K562 (cell line): Measurements from ENCODE around the gene ABCA7. TPM values are rescaled to one million over a fixed set of nuclear protein-coding genes. Genes with fewer than 3 reads are reported as not detected.

Experiments used
- ATAC-seq: fragments of 200-7000 bp; cut with Tn5 transposase; 3 replicates; pipeline ENCODE4 v1.9.1; 2020; ENCODE audit warnings: moderate library complexity
- BruUV-seq: library from RNA; stranded (reverse); fragments of 400-500 nt; replicated peaks from 2 replicates; lab custom pipeline; 2021; lab: Mats Ljungman, UMichigan
- CTCF ChIA-PET: fragments of 300-600 bp; formaldehyde crosslinking; extraction: SDS; loops from one replicate; lab custom pipeline; 2021; ENCODE audit warnings: low intra/inter-chr PET ratio; lab: Yijun Ruan, JAX
- POLR2A ChIA-PET: fragments of 300-600, 350-650 bp; sonication (Branson Sonifier 250); formaldehyde crosslinking; extraction: SDS; loops from one replicate; lab custom pipeline; 2021; ENCODE audit warnings: antibody characterized with exemption, inconsistent platforms; lab: Yijun Ruan, JAX
- DNase-seq, 4 experiments: peaks; one replicate each; pipeline versions ENCODE4 v3.0.0 to v3.0.0-alpha.2; 2011 to 2018; ENCODE audit warnings: low spot score in 3 of 4, mixed read lengths in 3 of 4; ENCODE audit errors: extremely low read depth in 1 of 4
- FAIRE-seq: peaks from 2 replicates; lab custom pipeline; 2011; peaks lifted over from hg19 to GRCh38; lab: Jason Lieb, UNC
- H2AFZ ChIP-seq: 2 replicates; pipeline ENCODE4 v1.6.0; 2011; ENCODE audit warnings: low read depth, low read length, control low read depth, inconsistent platforms
- H3K27ac ChIP-seq: fragments of 200-600 bp; 3 replicates; pipeline ENCODE4 v1.8.0; 2011; ENCODE audit warnings: low read depth, mild to moderate bottlenecking, control low read depth, inconsistent platforms, low read length, moderate library complexity, mixed read lengths; ENCODE audit errors: extremely low read depth
- H3K27me3 ChIP-seq, 2 experiments: fragments of 300-600 bp in 1 of 2; 2 replicates in 1 of 2; 3 replicates in 1 of 2; pipeline versions ENCODE4 v1.6.0 to v1.8.0; 2011; ENCODE audit warnings: inconsistent platforms in 2 of 2, low read length in 2 of 2, mild to moderate bottlenecking in 1 of 2, mixed read lengths in 1 of 2, moderate library complexity in 1 of 2; ENCODE audit not compliant: control insufficient read depth in 2 of 2, insufficient read depth in 2 of 2
- H3K36me3 ChIP-seq: fragments of 300-600 bp; 3 replicates; pipeline ENCODE4 v1.8.0; 2011; ENCODE audit warnings: mild to moderate bottlenecking, low read length, inconsistent platforms; ENCODE audit not compliant: control insufficient read depth, insufficient read depth
- H3K4me1 ChIP-seq, 2 experiments: fragments of 200-600 bp in 1 of 2; replicated peaks in 1 of 2; 2 replicates in 1 of 2; 3 replicates in 1 of 2; pipeline versions ENCODE4 v1.5.1 to v1.8.0; 2011; ENCODE audit warnings: inconsistent platforms in 2 of 2, low read length in 2 of 2, mild to moderate bottlenecking in 1 of 2, mixed read lengths in 1 of 2, moderate library complexity in 1 of 2; ENCODE audit not compliant: control insufficient read depth in 2 of 2, insufficient read depth in 2 of 2
- H3K4me2 ChIP-seq: 2 replicates; pipeline ENCODE4 v1.6.1; 2011; ENCODE audit warnings: low read length, control low read depth, inconsistent platforms, mixed read lengths; ENCODE audit not compliant: insufficient read depth
- H3K4me3 ChIP-seq: fragments of 200-600 bp; sonication (generic), shearing (Covaris generic); 2 replicates; pipeline ENCODE4 v1.5.1; 2016; ENCODE audit warnings: control low read depth, inconsistent platforms
- H3K79me2 ChIP-seq: fragments of 200-600 bp; 3 replicates; pipeline ENCODE4 v1.8.0; 2011; ENCODE audit warnings: low read length, inconsistent platforms; ENCODE audit not compliant: control insufficient read depth, insufficient read depth
- H3K9ac ChIP-seq, 2 experiments: 2 replicates each; pipeline versions ENCODE4 v1.6.0 to v1.6.1; 2011; ENCODE audit warnings: low read depth in 2 of 2, low read length in 2 of 2, control low read depth in 1 of 2, inconsistent platforms in 1 of 2, mild to moderate bottlenecking in 1 of 2, mixed read lengths in 1 of 2; ENCODE audit not compliant: insufficient read depth in 1 of 2
- H3K9me1 ChIP-seq: one replicate; pipeline ENCODE4 v1.6.0; 2011; ENCODE audit warnings: inconsistent platforms, mild to moderate bottlenecking, low read length, moderate library complexity; ENCODE audit not compliant: control insufficient read depth, insufficient read depth
- H3K9me3 ChIP-seq: replicated peaks from 2 replicates; pipeline ENCODE4 v1.5.1; 2011; ENCODE audit warnings: low read depth, low read length, inconsistent platforms; ENCODE audit not compliant: control insufficient read depth, insufficient read depth
- H4K20me1 ChIP-seq: replicated peaks from 2 replicates; pipeline ENCODE4 v1.6.1; 2011; ENCODE audit warnings: low read length, inconsistent platforms, mixed read lengths; ENCODE audit not compliant: control insufficient read depth, insufficient read depth
- CBX1 ChIP-seq: sonication (generic); IDR thresholded peaks from 2 replicates; pipeline ENCODE4 v1.6.1; 2016; ENCODE audit warnings: antibody characterized with exemption, low read depth, mild to moderate bottlenecking
- HNRNPL ChIP-seq: fragments of 200-400 bp; formaldehyde crosslinking; IDR thresholded peaks from 2 replicates; pipeline ENCODE4 v1.6.1; 2017; ENCODE audit warnings: low read depth, mild to moderate bottlenecking, low read length
- MCM5 ChIP-seq: fragments of 450-650 bp; IDR thresholded peaks from 2 replicates; pipeline ENCODE4 v1.6.1; 2016; ENCODE audit warnings: low read depth
- NRF1 ChIP-seq, 2 experiments: fragments of 450-650 bp; IDR thresholded peaks in 1 of 2; conservative IDR thresholded peaks in 1 of 2; 2 replicates each; pipeline ENCODE4 v1.6.1; 2014; ENCODE audit warnings: mild to moderate bottlenecking in 2 of 2
- PHF20 ChIP-seq: fragments of 450-650 bp; IDR thresholded peaks from 2 replicates; pipeline ENCODE4 v1.6.1; 2018; ENCODE audit not compliant: partially characterized antibody
- POLR2G ChIP-seq: fragments of 200-400 bp; formaldehyde crosslinking; IDR thresholded peaks from 2 replicates; pipeline ENCODE4 v1.6.1; 2017; ENCODE audit warnings: low read depth, mild to moderate bottlenecking, antibody characterized with exemption, low read length, moderate library complexity
- RBFOX2 ChIP-seq: fragments of 200-400 bp; formaldehyde crosslinking; IDR thresholded peaks from 2 replicates; pipeline ENCODE4 v1.6.1; 2017; ENCODE audit warnings: low read depth, mild to moderate bottlenecking, low read length, moderate library complexity
- RBM25 ChIP-seq: fragments of 200-400 bp; formaldehyde crosslinking; IDR thresholded peaks from 2 replicates; pipeline ENCODE4 v1.6.1; 2018; ENCODE audit warnings: low read length, low read depth, moderate library complexity; ENCODE audit not compliant: severe bottlenecking
- XRCC4 ChIP-seq: IDR thresholded peaks from one replicate; pipeline ENCODE4 v1.6.1; 2011; ENCODE audit not compliant: insufficient read depth, insufficient read length; ENCODE audit errors: extremely low read depth
- ZBTB33 ChIP-seq: sonication (generic); formaldehyde crosslinking; IDR thresholded peaks from 2 replicates; pipeline ENCODE4 v1.8.1; 2023; ENCODE audit warnings: mild to moderate bottlenecking, missing genetic modification reagents
- WGBS: fragments of 100-300 bp; shearing (Covaris generic); methylation state at CpG from one replicate; pipeline ENCODE4 v1.1.6; 2016; ENCODE audit warnings: low coverage, mixed read lengths; ENCODE audit not compliant: insufficient coverage; ENCODE audit errors: missing lambda C conversion rate; 5-methylcytosine and 5-hydroxymethylcytosine counted together
- in situ Hi-C: fragments of 300-500 bp; cut with MboI; formaldehyde crosslinking; loops from 4 replicates; pipeline ENCODE4 v1.15.0; 2018; ENCODE audit warnings: inconsistent platforms, mixed read lengths
- intact Hi-C: fragments of 100-400 bp; cut with micrococcal nuclease; formaldehyde crosslinking; loops from 2 replicates; pipeline ENCODE4 v1.14.2; 2022
- polyA plus RNA-seq, 8 experiments: library from polyadenylated mRNA; depleted of rRNA in 4 of 8; stranded (reverse) in 5 of 8; unstranded in 3 of 8; fragments of >200 nt; fragmentation: Nextera tagmentation in 2 of 8; fragmentation: Illumina TruSeq in 1 of 8; extraction: Ambion mirVana in 2 of 8; extraction: Trizol in 1 of 8; gene quantifications; 2 replicates each; pipeline versions ENCODE4 v1.2.1 to v1.2.3, GENCODE V29; 2011 to 2014; ENCODE audit warnings: inconsistent platforms in 1 of 8, missing spikeins in 1 of 8
- total RNA-seq, 7 experiments: library from RNA; depleted of rRNA in 6 of 7; stranded (reverse); fragments of >200 nt in 6 of 7; fragmentation: Illumina TruSeq in 2 of 7; extraction: Trizol in 2 of 7; gene quantifications; 2 replicates each; pipeline versions ENCODE4 v1.2.1 to v1.2.3, GENCODE V29; 2011 to 2021; ENCODE audit warnings: low replicate concordance in 1 of 7

The ABCA7 gene
- total and polyA plus RNA-seq, 9 of the 15 experiments (the other 6 are each of a cell fraction or from before 2014, with no cell fraction given) = 2.3 to 96.1 (median 31.2) TPM

GRCh38 chr19:1046117-1046626, 6.3 kb downstream of the ABCA7 start:
- H3K79me2 ChIP-seq = peaks cover 36% of the 10 kb centered on the region
- FAIRE-seq (no peak), ATAC-seq (no peak), DNase-seq (no peak)
- no peak for TF ChIP-seq NRF1 (conservative IDR thresholded peaks at IDR 0.05 in 1 of 2, IDR thresholded peaks at IDR 0.05 in 1 of 2)
- TF ChIP-seq RBFOX2 = peak; percentile 63
- no peak for TF ChIP-seq XRCC4
- 97% methylated on average over 17 of the region's 33 CpGs for WGBS
- H3K27me3 ChIP-seq = no peaks in the 10 kb centered on the region
- H3K9me3 ChIP-seq = no peaks in the 10 kb centered on the region
- BruUV-seq = no TSS peak
- H3K9me1 ChIP-seq = no peaks in the 10 kb centered on the region
- CTCF ChIA-PET = no interaction called here
- H3K4me2 ChIP-seq = no peak overlapping the region
- H2AFZ ChIP-seq = no peak overlapping the region
- peaks cover 16 to 69% of the 10 kb centered on the region in 2 experiments for H3K4me1 ChIP-seq
- H4K20me1 ChIP-seq = no peaks in the 10 kb centered on the region
- in situ Hi-C loops = no loop called here
- POLR2A ChIA-PET = interaction anchor here (0.7 kb wide), 1 partner anchor 22 kb away, joined by 3 read pairs; no protein-coding TSS in a partner anchor
- H3K27ac ChIP-seq = no peak overlapping the region
- no peak overlapping the region for H3K4me3 ChIP-seq
- intact Hi-C loops = no loop called here
- no peak overlapping the region for H3K9ac ChIP-seq
- peaks cover 56% of the 10 kb centered on the region for H3K36me3 ChIP-seq

DNA sequence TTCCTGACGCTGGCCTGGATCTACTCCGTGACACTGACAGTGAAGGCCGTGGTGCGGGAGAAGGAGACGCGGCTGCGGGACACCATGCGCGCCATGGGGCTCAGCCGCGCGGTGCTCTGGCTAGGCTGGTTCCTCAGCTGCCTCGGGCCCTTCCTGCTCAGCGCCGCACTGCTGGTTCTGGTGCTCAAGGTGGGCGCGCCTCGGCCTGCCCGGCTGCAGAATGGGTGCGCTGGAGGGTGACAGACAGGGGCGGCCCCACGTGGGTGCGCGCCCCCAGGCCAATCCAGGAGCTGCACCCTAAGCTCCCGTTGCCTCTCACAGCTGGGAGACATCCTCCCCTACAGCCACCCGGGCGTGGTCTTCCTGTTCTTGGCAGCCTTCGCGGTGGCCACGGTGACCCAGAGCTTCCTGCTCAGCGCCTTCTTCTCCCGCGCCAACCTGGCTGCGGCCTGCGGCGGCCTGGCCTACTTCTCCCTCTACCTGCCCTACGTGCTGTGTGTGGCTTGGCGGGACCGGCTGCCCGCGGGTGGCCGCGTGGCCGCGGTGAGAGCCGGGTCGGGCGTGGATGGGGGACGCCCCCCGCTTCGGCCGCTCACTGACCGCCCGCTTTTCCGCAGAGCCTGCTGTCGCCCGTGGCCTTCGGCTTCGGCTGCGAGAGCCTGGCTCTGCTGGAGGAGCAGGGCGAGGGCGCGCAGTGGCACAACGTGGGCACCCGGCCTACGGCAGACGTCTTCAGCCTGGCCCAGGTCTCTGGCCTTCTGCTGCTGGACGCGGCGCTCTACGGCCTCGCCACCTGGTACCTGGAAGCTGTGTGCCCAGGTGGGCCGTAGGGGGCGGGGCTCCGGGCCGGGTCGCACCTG, 7.2 kb downstream of the ABCA7 start:
- intact Hi-C loops = no loop called here
- TF ChIP-seq PHF20 = no peak
- TF ChIP-seq CBX1 = peak; percentile 11; the same call in 1 of the 2 replicates
- 0 out of 2 replicates have a peak, but pooled peaks have one; percentile 20 for TF ChIP-seq POLR2G
- TF ChIP-seq ZBTB33 (CRISPR knock-in tag) = peak; percentile 99
- TF ChIP-seq HNRNPL = peak; percentile 68
- no peak for TF ChIP-seq MCM5
- TF ChIP-seq RBFOX2 = peak; percentile 39
- peak; percentile 86 for TF ChIP-seq RBM25
- BruUV-seq = no TSS peak
- Histone ChIP-seq H3K9ac (no peak overlapping the region), H3K27me3 (no peaks in the 10 kb centered on the region), H2AFZ (no peak overlapping the region), H3K4me1 (peaks cover 15 to 66% of the 10 kb centered on the region in 2 experiments), H3K4me2 (no peak overlapping the region), H3K9me1 (no peaks in the 10 kb centered on the region), H3K36me3 (peaks cover 65% of the 10 kb centered on the region), H3K27ac (no peak overlapping the region), H3K9me3 (no peaks in the 10 kb centered on the region), H3K4me3 (no peak overlapping the region), H3K79me2 (peaks cover 27% of the 10 kb centered on the region), H4K20me1 (no peaks in the 10 kb centered on the region)
- ATAC-seq (no peak), FAIRE-seq (no peak), DNase-seq (no peak)
- POLR2A ChIA-PET = no interaction called here
- WGBS = 96% methylated on average over 30 of the region's 77 CpGs
- in situ Hi-C loops = no loop called here
- CTCF ChIA-PET = no interaction called here
